TTC549 (cell line): ENCODE data around the gene SLC5A10.

Experiments used
- FAIRE-seq: peaks from 2 replicates; lab custom pipeline; 2012; peaks lifted over from hg19 to GRCh38; lab: Jason Lieb, UNC

Gene SLC5A10

DNA sequence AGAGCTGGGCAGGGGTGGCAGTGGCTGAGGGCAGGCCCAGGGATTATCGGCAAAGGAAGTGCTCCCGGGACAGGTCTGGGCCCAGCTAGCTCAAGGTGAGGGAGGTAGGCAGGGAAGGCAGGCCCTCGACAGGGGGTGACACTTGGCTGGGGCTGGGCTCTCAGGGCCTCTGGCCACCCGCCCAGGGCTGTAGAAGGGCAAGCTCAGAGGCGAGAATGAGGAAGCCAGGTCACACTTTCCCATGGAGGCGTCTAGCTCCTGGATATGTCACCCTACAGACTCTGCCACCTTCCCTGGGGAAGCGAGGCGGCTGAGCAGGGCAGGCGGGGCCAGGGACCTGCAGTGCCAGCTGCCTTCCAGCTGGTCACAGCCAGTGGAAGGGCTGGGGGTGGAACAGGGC is 33.5 kb downstream of the SLC5A10 start:
- FAIRE-seq = no peak

DNA sequence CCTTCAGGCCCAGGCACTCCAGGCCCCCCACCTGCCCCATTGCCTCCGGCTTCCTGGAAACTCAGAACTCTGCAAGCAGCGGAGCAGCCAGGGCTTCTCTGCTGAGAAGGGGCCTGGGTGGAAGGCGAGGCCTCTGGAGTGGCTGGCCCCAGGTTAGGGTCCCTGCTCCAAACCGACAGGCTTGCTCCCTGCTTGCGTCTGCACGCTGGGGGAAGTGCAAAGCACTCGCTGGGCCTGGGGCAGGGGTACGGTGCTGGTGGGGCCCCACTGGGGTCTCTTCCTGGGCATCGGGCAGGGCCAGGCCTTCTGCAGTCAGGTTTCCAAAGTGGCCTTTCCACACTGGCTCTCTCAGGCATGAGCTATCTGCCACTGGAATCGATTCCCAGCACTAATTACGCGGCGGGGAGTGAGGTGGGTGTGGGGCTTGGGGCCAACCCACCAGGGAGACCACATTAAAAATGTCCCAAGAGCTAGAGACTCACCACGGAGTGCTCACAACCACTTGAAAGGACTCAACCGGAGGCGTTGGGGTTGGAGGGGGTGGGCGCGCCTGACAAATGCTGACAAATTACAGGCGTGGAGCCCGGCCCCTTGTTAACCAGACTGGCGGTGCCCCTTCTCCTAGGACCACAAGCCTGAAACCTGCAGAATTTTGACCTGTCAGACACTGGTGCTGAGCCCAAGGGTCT is 34.7 kb downstream of the SLC5A10 start:
- FAIRE-seq = no peak

GRCh38 chr17:18987230-18987610 is 35.3 kb downstream of the SLC5A10 start:
- FAIRE-seq = no peak

DNA sequence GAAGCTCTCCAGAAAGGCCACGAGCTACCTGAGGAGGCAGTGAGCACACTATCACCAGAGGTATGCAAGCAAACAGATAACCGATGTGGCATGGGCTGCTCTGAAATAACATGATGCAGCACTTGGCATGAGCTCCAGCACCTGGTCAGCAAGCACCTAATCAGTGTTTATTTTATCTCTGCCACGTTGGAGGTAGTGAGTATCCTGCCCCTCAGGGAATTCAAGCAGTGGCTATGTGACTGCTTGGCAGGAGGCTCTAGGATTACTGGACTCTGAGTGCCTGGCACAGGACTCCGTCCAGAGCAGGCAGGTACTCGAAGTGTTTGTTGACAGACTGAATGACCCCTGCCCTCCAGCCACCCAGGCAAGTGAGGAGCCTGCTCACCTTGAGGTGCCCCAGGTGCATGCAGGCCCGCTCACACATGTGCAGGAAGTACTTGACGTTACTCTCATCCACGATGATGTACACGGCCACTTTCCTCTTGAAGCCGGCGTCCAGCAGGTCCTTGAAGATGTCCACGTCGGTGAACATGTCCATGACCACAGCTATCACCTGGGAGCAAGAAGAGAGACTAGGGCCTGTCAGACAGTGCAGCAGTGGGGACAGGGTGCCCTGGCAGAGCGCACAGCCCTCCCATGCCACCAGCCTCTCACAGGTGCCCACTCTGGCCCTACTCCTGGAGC is 36.0 kb downstream of the SLC5A10 start:
- no peak for FAIRE-seq

GRCh38 chr17:18988546-18989173 is 36.7 kb downstream of the SLC5A10 start:
- no peak for FAIRE-seq

DNA sequence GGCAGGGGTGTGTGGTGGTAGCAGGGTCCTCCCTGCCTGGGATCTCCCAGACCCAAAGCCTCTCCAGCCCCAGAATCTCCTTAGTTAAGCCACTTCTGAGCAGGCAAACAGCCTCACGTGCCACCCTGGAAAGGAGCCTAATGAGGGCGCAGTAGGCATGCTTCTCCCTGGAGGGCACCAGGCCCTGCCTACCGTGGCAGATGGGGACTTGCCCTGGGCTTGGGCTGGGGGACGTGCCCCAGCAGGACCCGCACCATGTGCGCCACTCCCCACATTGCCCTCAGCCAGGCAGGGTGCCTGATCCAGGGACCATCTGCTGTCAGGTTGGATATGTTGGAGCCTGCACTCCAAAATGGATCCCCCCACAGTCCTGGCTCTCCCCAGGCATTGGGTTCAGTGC is 38.4 kb downstream of the SLC5A10 start:
- no peak for FAIRE-seq

GRCh38 chr17:18991531-18992315 is 39.8 kb downstream of the SLC5A10 start:
- no peak for FAIRE-seq

DNA sequence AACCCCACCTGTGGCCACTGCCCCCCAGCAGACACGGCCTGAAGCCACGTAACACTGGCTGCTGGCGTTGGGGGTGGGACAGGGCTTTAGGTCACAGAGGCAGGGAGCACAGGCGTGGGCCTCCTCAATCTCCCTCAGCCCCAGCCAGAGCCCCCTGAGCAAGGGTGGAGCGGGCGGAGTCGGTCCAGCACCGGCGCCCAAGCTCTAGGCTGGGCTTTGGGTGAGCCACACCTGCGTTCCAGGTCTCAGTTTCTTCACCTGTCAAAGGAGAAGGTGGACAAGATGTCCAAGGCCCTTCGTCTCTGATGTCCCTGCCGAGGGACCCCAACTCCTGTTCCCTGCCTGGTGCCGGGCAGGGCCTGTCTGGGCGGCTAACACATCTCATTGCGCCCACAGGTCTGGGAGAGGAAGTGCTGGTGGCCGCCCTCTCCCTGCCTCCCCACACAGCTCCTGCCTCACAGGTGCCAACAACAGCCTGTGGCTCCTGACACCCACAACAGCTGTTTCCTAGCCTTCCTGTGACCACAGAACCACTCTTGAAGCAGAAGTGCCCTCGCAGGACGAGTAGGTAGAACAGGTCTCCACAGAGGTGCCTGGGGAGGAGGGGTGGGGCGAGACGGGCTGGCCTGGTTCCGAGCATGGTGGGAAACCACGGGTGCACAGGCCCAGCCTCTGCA is 40.6 kb downstream of the SLC5A10 start:
- no peak for FAIRE-seq

DNA sequence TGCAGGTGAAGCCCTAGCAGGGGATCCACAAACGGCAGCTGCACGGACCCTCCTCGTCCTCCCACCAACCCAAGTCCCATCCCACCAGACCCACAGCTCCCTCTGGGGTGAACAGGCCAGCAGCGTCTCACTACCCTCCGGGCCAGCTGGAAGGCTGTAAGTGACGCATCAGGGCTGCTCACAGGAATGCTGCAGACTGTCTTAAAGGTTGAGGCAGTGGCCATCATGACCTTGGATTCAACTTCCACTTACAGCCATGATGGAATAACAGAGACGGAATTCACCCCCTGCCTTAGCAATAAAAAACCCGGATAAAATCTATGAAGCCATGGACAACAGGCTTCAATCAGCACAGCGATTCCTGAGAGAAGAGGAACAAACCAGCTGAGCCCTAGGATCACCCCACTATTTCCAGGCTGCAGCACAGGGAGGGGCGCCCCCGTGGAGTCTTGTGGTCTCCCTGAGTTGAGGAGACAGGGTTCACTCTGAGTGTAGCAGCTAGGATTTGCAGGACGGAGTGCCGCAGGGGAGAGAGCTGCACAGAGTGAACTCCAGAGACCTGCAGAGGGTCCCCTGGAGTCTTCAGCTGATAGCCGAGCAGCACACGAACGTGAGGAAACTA is 42.1 kb downstream of the SLC5A10 start:
- FAIRE-seq = no peak

DNA sequence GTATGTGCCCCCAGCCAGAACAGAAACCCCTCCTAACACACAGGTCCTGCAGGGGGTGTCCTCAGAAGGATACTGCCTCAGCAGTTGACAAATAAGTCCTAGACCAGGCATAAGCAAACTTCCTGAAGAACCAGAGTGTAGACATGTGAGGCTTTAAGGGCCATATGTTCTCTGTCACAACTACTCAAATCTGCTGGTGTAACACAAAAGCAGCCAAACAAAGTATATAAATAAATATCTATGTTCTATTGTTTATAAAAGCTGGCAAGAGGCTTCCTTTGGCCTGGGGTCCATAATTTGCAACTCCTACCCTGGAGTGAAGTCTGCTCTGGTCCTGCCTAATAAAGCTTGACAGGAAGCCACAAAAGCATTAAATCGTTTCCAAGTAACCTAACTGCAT is 42.7 kb downstream of the SLC5A10 start:
- FAIRE-seq = no peak

DNA sequence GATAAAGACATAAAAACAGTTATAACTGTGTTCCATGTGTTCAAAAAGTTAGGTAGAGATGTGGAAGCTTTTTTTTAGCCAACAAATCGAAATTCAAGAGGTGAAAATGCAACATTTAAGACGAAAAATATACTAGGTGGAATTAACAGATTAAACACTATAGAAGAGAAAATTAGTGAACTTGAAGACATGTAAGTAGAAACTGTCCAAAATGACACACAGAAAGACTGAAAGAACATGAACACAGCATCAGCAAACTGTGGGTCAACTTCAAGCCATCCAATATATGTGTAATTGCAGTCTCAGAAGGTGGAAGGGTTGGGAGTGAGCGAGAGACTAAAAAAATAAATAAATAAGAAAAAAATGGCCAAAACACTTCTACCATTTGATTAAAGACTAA is 43.3 kb downstream of the SLC5A10 start:
- FAIRE-seq = no peak

DNA sequence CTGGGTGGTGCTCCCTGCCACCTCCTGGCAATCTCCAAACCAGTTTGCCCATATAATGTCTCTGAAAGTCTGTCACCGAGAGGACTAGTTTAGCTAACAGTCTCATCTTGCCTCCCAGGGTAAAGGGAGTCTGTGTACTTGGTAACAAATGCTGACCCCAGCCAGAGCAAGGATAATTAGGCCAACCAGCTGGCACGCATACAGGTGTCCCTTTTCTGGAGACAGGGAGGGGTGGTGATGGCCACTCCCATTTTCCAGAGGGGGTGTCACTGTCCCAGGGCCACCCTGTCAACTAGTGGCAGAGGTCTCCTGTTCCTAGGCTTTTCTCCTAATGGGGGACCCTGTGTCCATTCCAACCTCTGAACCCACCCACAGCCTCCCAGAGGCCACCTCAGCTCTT is 44.5 kb downstream of the SLC5A10 start:
- FAIRE-seq = no peak

DNA sequence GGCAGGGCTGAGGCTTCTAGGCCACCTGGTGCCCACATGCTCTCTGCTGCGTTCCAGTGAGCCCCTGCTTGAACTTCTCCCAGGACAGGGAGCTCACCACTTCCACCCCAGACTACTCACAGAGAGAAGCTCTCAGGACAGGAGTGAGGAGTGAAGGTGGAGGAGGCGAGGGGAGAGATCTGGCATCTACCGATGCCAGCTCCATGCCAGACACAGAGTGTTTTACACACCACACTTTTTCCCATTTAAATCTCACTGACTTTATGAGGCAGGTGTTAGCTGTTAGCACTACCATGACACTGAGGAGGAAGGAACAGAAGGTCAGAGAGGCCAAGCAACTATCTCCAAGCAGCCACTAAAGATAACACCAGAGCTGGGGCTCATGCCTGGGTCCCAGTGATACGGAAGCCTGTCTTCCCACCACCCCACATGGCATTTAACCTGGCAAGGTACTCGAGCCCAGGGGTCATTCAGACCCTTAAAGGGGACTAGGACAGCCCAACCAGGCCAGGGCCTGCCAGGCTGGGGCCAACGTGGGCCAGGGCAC is 45.8 kb downstream of the SLC5A10 start:
- no peak for FAIRE-seq

GRCh38 chr17:18999394-18999793 is 47.4 kb downstream of the SLC5A10 start:
- FAIRE-seq = no peak

- no peak for FAIRE-seq
Measured at GRCh38 chr17:18999911-19000310, 47.9 kb downstream of the SLC5A10 start.

- no peak for FAIRE-seq
Measured at GRCh38 chr17:19000531-19001325, 48.8 kb downstream of the SLC5A10 start.

DNA sequence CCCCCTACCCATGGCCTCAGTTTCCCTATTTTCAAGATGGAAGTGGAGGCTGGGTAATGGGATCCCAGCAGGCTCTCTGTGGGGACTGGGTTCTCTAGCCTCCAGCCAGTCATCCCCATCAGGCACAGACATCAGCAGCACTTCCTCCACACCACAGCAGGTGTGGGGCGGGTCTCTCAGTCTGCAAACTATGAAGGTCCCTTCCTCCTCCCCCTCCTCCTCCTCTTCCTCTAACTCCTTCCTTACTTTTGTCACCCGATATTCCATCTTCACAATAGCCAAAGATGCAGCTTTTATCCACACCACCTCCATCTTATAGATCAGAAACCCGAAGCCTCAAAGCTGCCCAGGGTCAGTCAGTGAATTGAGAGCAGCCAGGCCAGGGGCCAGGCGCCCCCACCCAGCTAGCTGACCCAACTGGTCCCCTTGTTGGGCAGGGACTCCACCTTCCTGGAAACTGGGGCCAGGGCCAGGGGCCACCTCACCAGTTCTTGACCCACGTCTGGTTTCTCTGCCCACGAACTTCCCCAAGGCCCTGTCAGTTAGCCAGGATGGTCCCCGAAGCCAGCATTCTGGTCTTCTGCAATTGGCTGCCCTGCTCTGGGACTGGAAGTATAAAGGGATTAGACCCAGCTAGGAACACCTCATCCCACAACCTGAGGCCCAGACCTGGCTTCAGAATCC is 50.1 kb downstream of the SLC5A10 start:
- FAIRE-seq = no peak

DNA sequence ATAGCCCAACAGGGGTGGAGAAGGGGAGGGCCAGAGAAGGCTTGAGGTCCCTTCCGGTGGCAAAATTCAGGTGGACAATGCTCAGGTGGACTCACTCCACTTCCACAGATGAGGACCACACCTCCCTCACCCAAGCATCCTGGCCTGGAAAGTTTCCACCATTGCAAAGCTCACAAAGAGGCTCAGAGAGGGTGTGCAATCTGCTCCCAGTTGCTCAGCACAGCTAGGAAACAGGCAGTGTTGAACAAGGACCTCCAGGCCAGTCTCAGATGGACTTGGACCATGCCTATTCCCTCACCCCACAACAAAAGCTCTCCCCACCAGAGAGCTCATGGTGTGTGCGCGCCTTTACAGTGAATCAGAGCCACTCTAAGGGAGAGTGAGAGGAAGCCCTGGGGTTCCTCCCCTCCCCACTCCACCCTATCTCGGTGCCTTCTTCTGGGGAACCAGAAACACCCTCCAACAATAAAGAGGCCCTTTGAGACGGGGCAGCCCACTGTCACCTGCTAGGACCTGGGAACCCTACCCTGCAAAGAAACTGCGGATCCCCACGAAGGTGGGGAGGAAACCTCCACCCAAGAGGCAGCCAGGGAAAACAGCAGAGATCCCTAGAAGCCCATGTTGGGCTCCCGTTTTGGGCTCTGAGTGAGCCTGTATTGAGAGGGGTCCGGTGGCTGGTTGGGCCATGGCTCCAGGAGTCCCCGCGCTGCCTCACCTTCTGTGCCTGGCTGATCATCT is 51.0 kb downstream of the SLC5A10 start:
- no peak for FAIRE-seq
